GM21381 (cell line): ENCODE data around the gene C9orf85.
A peak's percentile ranks its signal among the peaks of the same experiment; 100 is the strongest.

Experiments used
- ATAC-seq: cut with Tn5 transposase; IDR thresholded peaks from one replicate; pipeline ENCODE4 v1.9.1; 2021; ENCODE audit warnings: mild to moderate bottlenecking, moderate library complexity; ENCODE audit not compliant: unreplicated experiment

The C9orf85 gene

DNA sequence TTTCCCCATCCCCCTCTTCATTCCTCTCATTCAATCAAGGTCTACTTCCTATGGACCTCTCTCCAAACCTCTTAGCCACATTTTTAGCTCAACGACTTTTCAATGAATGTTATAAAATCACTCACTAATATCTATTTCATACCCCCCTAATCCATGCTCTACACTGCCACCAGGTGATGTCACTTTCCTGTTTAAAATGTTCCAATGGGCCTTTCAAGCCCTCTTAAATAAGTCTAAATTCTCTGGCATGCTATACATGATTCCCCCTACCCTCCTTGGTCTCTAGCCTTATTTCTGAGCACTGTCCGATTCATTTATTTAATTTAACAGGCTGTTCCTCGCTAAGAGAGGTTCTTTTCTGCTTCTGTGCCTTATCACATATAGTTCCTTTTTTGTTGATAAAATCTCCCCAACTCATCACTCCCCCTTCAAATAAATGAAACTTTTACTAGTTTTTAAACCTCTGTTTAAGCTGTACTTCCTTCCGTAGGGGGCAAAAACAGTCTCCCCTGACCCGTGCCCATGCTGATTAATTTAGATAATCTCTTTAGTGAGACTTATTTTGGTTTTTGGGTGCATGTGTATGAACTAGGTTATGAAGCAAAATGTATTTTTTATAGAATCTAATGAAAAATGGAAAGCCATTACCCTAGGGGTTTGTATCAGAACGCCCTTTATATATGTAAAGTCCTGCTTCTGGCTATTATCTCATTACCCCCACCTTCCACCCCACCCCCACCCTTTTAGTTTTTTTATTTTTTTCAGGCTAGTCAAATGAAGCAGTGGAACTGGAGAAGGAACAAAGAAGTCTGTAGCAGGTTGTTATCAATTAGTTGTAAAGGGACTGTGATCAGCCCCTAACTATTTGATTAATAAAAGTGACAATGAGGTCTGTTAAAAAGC is 9.5 kb upstream of the C9orf85 start:
- no peak for ATAC-seq

DNA sequence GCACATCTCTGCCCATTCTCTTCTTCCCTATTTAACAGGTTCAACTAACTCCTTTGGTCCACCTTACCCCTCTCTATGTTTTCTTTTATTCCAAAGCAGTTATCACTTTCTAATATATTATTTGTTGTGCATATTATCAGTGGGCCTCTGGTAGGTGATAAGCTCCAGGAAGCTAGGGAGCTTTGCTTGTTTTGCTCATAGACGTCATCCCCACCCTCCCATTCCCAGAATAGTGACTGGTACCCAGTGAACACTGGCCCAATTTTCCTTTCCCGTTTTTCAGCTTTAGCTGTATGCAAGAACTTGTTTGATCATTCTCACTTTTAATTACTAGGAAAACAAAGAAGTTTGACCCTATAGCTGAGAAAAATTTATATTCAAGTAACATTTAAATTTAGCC is 7.4 kb upstream of the C9orf85 start:
- no peak for ATAC-seq

DNA sequence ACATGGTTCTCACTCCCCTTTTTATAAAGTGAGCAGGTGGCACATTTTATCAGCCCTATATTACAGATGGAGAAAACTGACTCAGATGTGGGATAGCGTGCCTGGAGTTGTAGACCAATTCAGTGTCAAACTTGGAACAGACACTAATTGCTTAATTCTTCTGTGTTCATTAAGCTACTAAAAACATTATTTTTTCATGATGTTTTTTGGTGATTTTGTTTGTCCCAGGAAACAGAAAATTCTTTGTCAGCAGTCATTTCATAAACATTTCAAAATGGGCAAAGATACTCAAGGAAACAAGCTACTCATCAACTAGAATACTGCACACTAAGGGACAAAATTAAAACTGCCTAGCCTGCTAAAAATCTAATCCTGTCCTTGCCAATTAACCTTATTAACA is 2.6 kb upstream of the C9orf85 start:
- ATAC-seq, result no peak

DNA sequence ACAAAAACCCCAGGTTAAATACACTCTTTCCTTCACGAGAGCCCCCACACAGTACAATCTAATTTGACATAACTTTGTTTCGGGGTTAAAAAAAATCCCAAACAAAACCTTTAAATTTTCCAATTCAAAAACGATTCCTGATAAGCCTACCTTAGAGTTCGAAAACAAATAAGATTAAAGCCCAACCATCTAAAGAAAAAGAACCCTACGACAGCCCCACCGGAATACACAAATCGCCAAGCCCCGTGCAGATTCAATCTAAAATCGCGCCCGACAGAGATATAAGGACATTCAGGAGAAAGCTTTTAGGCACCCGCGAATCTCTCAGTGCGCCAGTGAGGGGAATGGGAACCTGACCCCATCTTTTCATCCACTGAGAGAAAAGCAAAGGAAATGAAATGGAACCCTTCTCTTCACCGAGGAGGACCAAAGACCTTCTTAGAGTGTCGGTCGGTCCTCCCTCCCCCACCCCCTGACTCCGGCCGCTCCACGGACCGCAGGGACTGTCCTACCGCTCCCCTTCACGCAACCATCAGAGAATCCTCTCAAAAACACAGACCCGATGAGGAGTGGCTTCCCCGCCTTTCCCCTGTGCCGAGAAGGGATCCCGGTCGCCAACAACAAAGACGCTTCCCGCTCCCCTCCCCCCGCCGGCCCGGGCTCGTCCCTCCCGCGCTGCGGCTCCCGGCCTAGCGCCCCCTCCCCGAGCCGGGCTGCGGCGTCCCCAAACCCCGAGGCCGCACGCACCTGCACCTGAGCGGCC is 1.4 kb upstream of the C9orf85 start:
- ATAC-seq, result peak; percentile 12

DNA sequence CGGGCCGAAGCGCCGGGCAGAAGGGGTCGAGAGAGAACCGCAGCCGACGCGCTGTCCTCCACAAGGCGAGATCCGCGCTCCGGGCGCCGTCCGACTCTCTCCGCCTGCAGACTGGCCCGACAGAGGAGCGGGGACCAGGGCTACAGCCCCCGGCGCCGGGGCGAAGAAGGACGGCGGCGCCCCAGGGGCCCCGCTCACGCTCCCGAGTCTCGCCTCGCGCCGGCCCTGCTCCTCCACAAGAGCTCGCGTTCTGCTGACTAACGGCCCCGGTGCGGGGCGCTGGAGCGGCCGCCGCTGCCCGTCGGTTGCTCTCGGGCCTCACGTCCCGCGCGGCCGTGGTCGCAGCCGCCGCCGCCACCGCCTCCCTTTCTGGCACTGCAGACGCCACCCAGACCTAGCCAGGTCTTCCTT is 784 bp upstream of the C9orf85 start:
- ATAC-seq, result peak; percentile 16

DNA sequence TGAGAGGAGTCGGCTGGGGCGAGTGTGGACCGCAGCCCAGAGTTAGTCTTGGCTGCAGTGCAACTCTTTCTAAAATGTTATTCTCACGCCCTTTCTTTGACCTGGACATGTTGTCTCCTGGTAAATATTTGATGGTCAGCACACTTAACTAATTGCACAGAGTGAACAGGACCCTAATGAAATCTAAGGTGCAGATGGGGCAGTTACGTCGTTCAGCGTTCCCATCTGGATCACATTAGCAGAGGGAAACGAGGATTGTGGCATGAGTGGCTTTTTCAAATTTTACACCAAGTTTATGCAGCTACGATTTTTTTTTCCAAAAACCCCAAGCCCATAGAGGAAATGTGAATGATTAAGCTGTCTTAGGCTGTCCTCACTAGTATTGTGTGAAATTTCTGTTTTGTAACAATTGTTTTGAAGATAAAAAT is 483 bp downstream of the C9orf85 start:
- no peak for ATAC-seq

DNA sequence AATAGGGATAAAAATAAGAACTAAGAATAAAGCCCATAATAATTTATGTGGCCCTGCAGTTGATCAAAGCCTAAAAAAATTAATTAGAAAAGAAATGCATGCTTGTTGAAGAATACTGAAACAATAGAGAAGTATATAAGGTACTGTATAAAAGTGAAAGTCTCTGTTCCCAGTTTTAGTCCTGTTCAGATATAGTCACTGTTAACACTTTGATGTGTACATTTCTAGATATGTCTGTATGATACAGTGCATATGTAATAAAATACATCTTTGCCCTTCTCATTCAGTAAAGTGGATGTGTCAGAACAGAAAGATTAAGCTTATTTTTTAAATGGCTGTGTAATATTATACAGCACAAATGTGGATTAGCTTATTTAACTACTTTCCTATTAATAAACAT is 4.1 kb downstream of the C9orf85 start:
- no peak for ATAC-seq

DNA sequence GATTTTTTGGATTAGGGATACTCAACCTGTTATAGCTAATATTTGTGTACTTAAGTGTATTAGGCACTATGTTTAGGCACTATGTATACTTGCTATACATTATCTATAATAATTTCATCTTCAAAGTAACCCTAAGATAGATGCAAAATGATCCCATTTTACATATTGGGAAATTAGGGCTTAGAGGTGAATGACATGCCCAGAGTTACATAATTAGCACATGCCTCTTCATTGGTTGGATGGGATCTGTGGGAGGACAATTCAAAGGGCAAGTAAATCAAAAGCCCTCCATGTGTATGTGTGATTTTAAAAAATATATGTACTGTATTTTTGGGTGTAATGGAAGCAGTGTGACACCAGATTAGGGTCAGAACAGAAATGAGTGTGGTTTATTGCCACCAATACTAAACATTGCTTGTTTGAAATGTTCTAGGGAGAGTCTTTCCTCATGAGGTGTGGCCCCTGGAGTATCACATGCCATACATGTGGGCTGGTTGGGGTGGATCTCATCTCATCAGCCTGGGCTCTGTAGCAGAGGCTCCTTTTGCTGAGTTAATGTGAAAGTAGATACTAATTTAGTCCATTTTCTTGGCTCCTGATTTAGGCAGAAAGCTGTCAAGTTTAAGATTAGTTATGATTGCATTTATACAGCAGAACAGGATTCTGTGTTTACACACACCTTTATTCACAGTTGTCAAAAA is 5.5 kb downstream of the C9orf85 start:
- ATAC-seq, result peak; percentile 88

DNA sequence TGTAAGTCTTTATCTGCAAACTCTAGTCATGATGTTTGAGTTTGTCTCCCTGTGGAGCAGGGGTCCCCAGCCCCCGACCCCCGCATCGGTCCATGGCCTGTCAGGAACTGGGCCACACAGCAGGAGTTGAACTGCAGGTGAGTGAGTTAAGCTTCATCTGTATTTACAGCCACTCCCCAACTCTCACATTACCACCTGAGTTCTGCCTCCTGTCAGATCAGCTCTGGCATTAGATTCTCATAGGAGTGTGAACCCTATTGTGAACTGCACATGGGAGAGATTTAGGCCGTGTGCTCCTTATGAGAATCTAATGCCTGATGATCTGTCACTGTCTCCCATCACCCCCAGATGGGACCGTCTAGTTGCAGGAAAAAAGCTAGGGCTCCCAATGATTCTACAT is 7.0 kb downstream of the C9orf85 start:
- no peak for ATAC-seq

DNA sequence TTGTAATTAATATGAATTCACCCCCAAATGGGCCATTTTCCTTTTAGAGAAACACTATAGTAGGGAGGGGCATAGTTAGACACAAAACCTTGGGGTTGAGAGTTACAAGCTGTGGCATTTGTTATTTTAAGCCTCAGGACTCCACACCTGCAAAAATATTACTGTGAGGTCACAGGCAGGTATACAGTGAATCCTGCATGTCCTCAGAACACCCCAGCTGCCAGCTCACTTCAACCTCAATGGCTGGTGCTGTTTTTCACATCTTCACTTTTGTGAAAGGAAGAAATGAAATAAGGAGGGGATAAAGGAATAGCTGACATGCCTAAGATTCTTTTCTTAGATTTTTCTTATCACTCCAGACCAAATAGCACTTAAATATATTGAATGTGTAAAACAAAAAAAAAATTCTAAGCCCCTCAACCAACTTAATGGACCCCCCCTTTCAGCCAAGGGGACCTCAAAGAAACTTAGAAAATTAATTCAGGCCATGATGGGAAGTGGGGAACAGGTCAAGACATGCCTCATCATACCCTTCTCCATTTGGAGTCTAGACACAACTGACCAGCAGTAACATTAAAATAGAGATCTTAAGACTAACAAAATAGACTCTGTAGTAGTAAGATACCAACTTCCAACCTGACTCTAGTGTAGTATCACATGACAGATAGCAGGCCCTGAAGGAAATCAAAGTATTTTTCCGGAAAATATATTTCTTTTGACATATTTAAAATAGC is 9.2 kb downstream of the C9orf85 start:
- no peak for ATAC-seq

DNA sequence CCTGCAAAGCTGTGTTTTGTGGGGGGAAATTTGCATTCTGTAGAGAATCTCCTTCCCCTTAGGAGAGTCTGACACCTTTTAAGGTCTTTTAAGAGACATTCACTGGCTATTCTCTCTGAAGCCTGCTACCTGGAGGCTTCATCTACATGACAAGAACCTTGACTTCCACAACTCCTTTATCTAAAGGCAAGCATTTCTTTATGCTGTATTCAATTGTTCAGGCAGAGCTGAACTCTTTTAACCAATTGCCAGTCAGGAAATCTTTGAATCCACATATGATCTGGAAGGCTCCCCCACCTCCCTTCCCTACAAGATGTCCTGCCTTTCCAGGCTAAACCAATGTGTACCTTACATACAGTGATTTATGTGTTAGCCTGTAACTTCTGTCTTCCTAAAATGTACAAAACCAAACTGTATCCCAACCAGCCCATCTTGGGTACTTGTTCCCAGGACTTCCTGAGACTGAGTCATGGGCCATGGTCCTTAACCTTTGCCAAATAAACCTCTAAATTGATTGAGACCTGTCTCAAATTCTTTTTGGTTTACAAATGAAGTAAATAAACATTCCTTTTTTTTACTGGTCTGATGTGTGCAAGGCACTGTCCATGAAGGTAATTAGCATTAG is 9.9 kb downstream of the C9orf85 start:
- no peak for ATAC-seq

DNA sequence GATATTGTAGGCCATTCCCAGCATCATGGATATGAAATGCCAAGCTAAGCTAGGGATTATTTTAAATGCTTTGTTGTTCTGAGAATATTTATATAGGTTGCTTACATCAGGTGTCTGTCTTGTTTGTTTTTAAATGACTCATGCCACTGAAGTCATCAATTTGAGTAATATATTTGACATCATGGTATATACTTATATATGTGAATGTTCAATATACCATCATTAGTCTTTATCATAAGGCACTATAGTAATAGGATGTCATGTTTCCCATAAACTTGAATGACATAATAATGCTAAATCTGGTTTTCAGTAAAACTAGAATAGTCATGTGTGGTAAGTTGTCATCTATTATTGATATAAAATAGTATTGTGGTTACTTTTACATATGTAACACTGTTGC is 13.1 kb downstream of the C9orf85 start:
- ATAC-seq, result no peak

DNA sequence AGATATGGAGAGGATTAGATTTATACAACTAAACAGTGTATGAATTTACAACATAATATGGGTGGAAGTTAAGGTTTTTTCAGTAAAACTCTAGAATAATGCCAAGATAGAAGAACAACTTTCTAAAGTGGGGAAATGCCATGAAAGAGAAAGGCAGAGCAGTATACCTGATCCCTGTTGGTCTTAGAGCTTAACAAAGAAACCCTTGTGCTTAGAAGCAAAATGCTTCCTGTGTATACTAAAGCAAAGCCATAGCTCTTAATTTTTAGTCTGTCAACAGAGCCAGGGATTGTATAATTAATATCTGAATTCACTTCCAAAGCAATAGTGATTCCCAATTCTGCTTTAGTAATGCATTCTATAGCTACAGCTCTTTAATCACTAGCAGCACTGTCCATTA is 14.4 kb downstream of the C9orf85 start:
- no peak for ATAC-seq

DNA sequence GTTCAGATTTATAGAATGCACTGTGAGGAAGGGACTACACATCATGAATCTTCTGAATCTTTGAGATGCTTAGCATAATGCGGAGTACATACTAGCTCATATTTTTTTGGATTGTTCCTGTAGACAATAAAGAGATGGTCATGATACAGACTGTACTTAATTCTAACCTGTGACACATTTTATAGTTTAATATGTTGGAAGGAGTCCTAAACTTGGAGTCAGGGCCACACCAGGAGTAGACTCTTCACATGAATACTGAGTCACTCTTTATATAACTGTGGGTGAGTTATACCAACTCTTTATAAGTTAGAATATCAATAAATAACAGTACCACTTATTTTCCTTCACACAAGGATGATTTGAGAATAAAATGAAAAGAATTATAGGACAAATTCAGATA is 16.9 kb downstream of the C9orf85 start:
- no peak for ATAC-seq

DNA sequence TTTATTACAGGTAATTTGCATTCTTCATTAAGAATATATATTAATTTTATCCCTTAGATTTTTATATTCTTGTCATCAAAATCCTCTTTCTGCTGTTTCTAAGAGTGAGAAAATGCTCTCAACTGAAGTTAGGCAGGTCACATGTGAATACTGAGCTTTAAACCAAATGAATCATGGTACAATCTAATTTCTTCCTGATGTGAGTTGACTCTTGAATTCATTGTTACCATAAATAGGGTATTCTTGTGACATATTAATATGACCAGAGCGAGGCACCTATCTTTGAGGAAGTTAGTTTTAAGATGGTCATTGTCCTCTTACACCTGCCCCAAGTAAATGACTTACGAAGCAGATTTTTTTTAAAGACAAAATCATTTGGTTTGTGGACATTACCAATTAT is 17.4 kb downstream of the C9orf85 start:
- ATAC-seq, result no peak

DNA sequence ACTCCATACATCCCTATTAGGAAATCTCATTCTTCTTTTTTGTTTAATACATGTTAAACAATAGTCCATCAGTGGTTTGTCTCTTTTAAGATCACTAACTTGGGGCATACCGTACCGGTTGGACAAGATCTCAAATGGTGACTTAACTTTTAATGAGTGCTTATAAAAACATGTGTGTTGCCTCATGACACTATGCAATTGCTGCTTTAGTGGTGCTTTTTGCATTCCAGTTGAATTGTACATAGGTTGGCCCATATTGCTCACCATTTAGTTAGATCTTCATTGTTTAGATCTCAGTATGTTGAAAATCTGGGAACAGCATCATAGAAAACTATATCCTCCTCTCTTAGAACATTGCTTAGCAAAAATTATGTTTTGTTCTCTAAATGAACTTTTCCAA is 17.8 kb downstream of the C9orf85 start:
- ATAC-seq, result no peak

DNA sequence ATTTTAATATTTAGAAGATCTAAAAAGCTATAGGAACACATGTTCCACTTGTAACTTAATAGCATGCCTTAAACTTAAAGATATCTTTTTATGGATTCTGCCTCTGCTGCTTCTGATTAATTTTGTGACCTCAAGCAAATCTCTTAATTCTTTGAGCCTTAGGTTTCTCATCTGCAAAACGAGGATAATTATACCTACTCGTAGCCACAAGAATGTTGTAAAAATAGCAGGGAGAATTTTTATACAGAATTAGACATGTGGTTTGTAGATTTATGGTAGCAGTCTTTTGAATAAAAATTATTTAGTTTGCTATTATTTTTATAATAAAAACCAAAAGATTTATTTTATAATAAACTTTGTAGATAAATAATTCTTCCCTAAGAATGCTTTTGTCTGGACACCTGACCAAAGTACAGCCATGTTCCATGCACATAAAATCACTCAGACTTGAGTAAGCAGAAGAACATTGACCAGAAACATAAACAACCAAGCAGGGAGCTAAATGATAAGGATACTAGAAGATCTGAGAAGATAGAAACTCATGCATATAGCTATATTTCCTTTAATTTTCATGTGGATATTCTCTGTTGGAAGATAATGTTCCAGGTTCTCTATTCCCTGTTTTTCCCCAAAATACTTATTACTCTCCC is 18.5 kb downstream of the C9orf85 start:
- no peak for ATAC-seq

DNA sequence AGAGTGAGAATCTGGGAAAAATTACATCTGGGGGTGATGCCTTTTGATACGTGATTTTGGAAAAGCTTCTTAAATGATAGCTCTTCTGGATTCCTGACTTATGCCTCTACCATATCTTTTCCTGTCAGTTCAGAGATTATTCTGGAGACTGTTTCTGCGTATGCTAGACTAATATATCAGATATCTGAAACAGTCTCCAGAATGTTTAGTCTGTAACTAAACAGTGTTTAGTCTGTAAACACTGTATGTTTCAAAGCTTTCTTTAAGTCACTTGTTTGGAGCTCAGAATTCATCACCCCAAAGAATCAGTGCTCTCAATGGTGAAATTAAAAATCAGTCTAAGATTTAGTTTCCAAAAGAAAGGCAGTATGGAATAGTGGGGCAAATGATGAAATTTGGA is 19.7 kb downstream of the C9orf85 start:
- no peak for ATAC-seq

DNA sequence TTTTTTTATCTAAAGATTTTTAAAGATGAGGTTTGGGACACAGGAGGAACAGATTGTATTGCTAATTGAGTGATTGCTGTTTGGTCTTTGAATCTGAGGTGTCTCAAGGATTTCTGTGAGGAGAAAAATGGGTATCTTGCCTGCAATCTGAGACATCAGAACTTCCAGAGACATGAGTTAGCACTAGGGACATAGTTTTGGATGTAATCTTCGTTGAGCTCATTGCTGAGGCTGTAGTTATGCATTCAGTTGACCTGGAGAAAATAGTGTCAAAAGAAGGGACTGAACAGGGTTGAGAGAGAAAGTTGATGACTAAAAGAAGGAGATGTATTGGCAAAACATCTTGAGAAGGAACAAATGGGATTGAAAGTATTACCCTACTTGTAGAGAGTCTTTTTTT is 24.6 kb downstream of the C9orf85 start:
- no peak for ATAC-seq

DNA sequence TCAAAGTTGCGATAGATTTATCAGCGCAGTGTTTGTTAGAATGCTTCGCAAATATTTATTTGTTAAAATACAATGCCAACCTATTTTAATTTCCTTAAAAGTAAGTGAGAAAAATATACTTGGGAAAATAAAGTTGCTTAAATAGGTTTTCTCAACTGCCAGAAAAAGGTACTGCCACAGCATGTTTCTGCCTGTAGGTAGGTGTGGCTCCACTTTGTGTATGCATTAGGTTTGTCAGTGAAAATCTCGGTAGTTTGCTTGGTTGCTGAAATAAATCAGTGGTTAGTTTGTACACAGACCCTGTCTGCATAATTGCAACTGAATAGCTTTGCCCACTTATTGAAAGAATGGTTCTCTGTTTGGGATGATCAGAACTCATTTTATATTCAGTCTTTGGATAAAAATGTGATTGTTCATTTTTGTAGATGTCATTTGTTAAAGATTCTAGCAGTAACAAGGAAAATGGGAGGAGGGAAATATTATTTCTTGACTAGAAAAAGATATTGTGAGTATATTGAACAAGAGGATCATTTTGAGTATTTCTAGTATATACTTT is 25.7 kb downstream of the C9orf85 start:
- ATAC-seq, result no peak
